T-helper 2 cell treated with Interferon-gamma antibody and Interleukin-4, amounts not matched to agents 5 μg/mL and 100 μg/mL, for 36 hours (primary cell): ENCODE results near the gene RAB3C.

Experiments
- DNase-seq: peaks from one replicate; pipeline ENCODE4 v3.0.0; 2021; ENCODE audit warnings: low spot score
- H3K27ac Mint-ChIP-seq: one replicate; pipeline ENCODE4 v1.8.0; 2021; ENCODE audit warnings: mild to moderate bottlenecking, mixed read lengths
- H3K27me3 Mint-ChIP-seq: one replicate; pipeline ENCODE4 v1.8.0; 2021; ENCODE audit warnings: low read depth, mixed read lengths
- H3K36me3 Mint-ChIP-seq: one replicate; pipeline ENCODE4 v1.8.0; 2021; ENCODE audit warnings: low read depth, mixed read lengths
- H3K4me1 Mint-ChIP-seq: one replicate; pipeline ENCODE4 v1.8.0; 2021; ENCODE audit warnings: low read depth, mixed read lengths
- H3K4me3 Mint-ChIP-seq: one replicate; pipeline ENCODE4 v1.8.0; 2022; ENCODE audit warnings: mild to moderate bottlenecking, moderate library complexity, mixed read lengths
- H3K9me3 Mint-ChIP-seq: one replicate; pipeline ENCODE4 v1.8.0; 2021; ENCODE audit warnings: mixed read lengths

RAB3C gene

GRCh38 chr5:58765058-58765457 is 182.2 kb downstream of the RAB3C start:
- no peaks in the 10 kb centered on the region for H3K36me3 Mint-ChIP-seq
- no peaks in the 10 kb centered on the region for H3K9me3 Mint-ChIP-seq
- H3K27me3 Mint-ChIP-seq, result no peaks in the 10 kb centered on the region
- no peak overlapping the region for H3K4me3 Mint-ChIP-seq
- no peak overlapping the region for H3K27ac Mint-ChIP-seq
- peaks cover 17% of the 10 kb centered on the region for H3K4me1 Mint-ChIP-seq
- DNase-seq, result no peak

- H3K4me1 Mint-ChIP-seq, result peaks cover 8% of the 10 kb centered on the region
- DNase-seq, result no peak
- no peaks in the 10 kb centered on the region for H3K36me3 Mint-ChIP-seq
- no peaks in the 10 kb centered on the region for H3K9me3 Mint-ChIP-seq
- no peaks in the 10 kb centered on the region for H3K27me3 Mint-ChIP-seq
- no peak overlapping the region for H3K27ac Mint-ChIP-seq
- H3K4me3 Mint-ChIP-seq, result no peak overlapping the region
Observed at GRCh38 chr5:58767104-58767503, 184.2 kb downstream of the RAB3C start.

GRCh38 chr5:58770136-58770535 is 187.3 kb downstream of the RAB3C start:
- Mint-ChIP-seq H3K9me3 (no peaks in the 10 kb centered on the region), H3K36me3 (no peaks in the 10 kb centered on the region)

GRCh38 chr5:58771796-58772195 is 188.9 kb downstream of the RAB3C start:
- H3K27ac Mint-ChIP-seq, result no peak overlapping the region
- H3K27me3 Mint-ChIP-seq, result peaks cover 2% of the 10 kb centered on the region
- DNase-seq, result no peak
- peaks cover 2% of the 10 kb centered on the region for H3K4me1 Mint-ChIP-seq
- H3K36me3 Mint-ChIP-seq, result no peaks in the 10 kb centered on the region
- no peak overlapping the region for H3K4me3 Mint-ChIP-seq
- no peaks in the 10 kb centered on the region for H3K9me3 Mint-ChIP-seq

More at GRCh38 chr5:58770136-58770535, 187.3 kb downstream of the RAB3C start:
- H3K4me3 Mint-ChIP-seq, result no peak overlapping the region
- no peak for DNase-seq
- H3K27me3 Mint-ChIP-seq, result peaks cover 2% of the 10 kb centered on the region
- H3K27ac Mint-ChIP-seq, result no peak overlapping the region
- peaks cover 3% of the 10 kb centered on the region for H3K4me1 Mint-ChIP-seq

GRCh38 chr5:58773744-58774441 is 191.0 kb downstream of the RAB3C start:
- no peak overlapping the region for H3K27ac Mint-ChIP-seq
- H3K4me1 Mint-ChIP-seq, result peaks cover 2% of the 10 kb centered on the region
- no peak for DNase-seq
- no peaks in the 10 kb centered on the region for H3K9me3 Mint-ChIP-seq
- no peaks in the 10 kb centered on the region for H3K36me3 Mint-ChIP-seq
- H3K4me3 Mint-ChIP-seq, result no peak overlapping the region
- H3K27me3 Mint-ChIP-seq, result peaks cover 2% of the 10 kb centered on the region

- Mint-ChIP-seq H3K36me3 (no peaks in the 10 kb centered on the region), H3K27me3 (peaks cover 2% of the 10 kb centered on the region), H3K4me3 (no peak overlapping the region), H3K9me3 (no peaks in the 10 kb centered on the region), H3K27ac (no peak overlapping the region), H3K4me1 (peaks cover 2% of the 10 kb centered on the region)
- DNase-seq, result no peak
Observed at GRCh38 chr5:58774937-58775336, 192.1 kb downstream of the RAB3C start.

- Mint-ChIP-seq H3K36me3 (no peaks in the 10 kb centered on the region), H3K27me3 (peaks cover 2% of the 10 kb centered on the region), H3K4me1 (peaks cover 2% of the 10 kb centered on the region), H3K4me3 (no peak overlapping the region), H3K27ac (no peak overlapping the region), H3K9me3 (no peaks in the 10 kb centered on the region)
- peak; percentile 25 for DNase-seq
Observed at GRCh38 chr5:58775701-58776262, 192.9 kb downstream of the RAB3C start.

- no peaks in the 10 kb centered on the region for H3K9me3 Mint-ChIP-seq
- H3K27ac Mint-ChIP-seq, result no peak overlapping the region
- peaks cover 2% of the 10 kb centered on the region for H3K27me3 Mint-ChIP-seq
- H3K36me3 Mint-ChIP-seq, result no peaks in the 10 kb centered on the region
- H3K4me3 Mint-ChIP-seq, result no peak overlapping the region
- no peak for DNase-seq
- H3K4me1 Mint-ChIP-seq, result peaks cover 2% of the 10 kb centered on the region
Observed at GRCh38 chr5:58776559-58776958, 193.7 kb downstream of the RAB3C start.

GRCh38 chr5:58778888-58779287 is 196.0 kb downstream of the RAB3C start:
- no peaks in the 10 kb centered on the region for H3K36me3 Mint-ChIP-seq
- peaks cover 2% of the 10 kb centered on the region for H3K27me3 Mint-ChIP-seq
- H3K9me3 Mint-ChIP-seq, result no peaks in the 10 kb centered on the region
- no peak for DNase-seq
- no peak overlapping the region for H3K4me3 Mint-ChIP-seq
- H3K4me1 Mint-ChIP-seq, result peaks cover 2% of the 10 kb centered on the region
- H3K27ac Mint-ChIP-seq, result no peak overlapping the region

GRCh38 chr5:58786035-58786434 is 203.2 kb downstream of the RAB3C start:
- no peak overlapping the region for H3K4me3 Mint-ChIP-seq

GRCh38 chr5:58786711-58787303 is 203.9 kb downstream of the RAB3C start:
- H3K9me3 Mint-ChIP-seq, result no peaks in the 10 kb centered on the region
- H3K4me3 Mint-ChIP-seq, result no peak overlapping the region
- no peaks in the 10 kb centered on the region for H3K36me3 Mint-ChIP-seq
- H3K4me1 Mint-ChIP-seq, result peaks cover 1% of the 10 kb centered on the region
- DNase-seq, result no peak
- no peak overlapping the region for H3K27ac Mint-ChIP-seq
- peaks cover 23% of the 10 kb centered on the region for H3K27me3 Mint-ChIP-seq

More at GRCh38 chr5:58786035-58786434, 203.2 kb downstream of the RAB3C start:
- no peak for DNase-seq
- peaks cover 1% of the 10 kb centered on the region for H3K4me1 Mint-ChIP-seq
- no peak overlapping the region for H3K27ac Mint-ChIP-seq
- no peaks in the 10 kb centered on the region for H3K36me3 Mint-ChIP-seq
- H3K27me3 Mint-ChIP-seq, result peaks cover 23% of the 10 kb centered on the region
- H3K9me3 Mint-ChIP-seq, result no peaks in the 10 kb centered on the region

- H3K4me1 Mint-ChIP-seq, result peaks cover 1% of the 10 kb centered on the region
- no peak for DNase-seq
- no peaks in the 10 kb centered on the region for H3K36me3 Mint-ChIP-seq
- no peaks in the 10 kb centered on the region for H3K9me3 Mint-ChIP-seq
- H3K27ac Mint-ChIP-seq, result no peak overlapping the region
- no peak overlapping the region for H3K4me3 Mint-ChIP-seq
- H3K27me3 Mint-ChIP-seq, result peaks cover 23% of the 10 kb centered on the region
Observed at GRCh38 chr5:58787987-58788386, 205.1 kb downstream of the RAB3C start.

GRCh38 chr5:58793888-58794657 is 211.2 kb downstream of the RAB3C start:
- Mint-ChIP-seq H3K36me3 (no peaks in the 10 kb centered on the region), H3K9me3 (no peaks in the 10 kb centered on the region), H3K4me3 (no peak overlapping the region), H3K27me3 (peaks cover 3% of the 10 kb centered on the region), H3K4me1 (no peaks in the 10 kb centered on the region), H3K27ac (no peak overlapping the region)
- DNase-seq, result no peak

GRCh38 chr5:58794875-58795274 is 212.0 kb downstream of the RAB3C start:
- H3K27ac Mint-ChIP-seq, result no peak overlapping the region
- H3K9me3 Mint-ChIP-seq, result no peaks in the 10 kb centered on the region
- H3K27me3 Mint-ChIP-seq, result peaks cover 3% of the 10 kb centered on the region
- no peaks in the 10 kb centered on the region for H3K36me3 Mint-ChIP-seq
- peak; percentile 55 for DNase-seq
- H3K4me3 Mint-ChIP-seq, result no peak overlapping the region
- no peaks in the 10 kb centered on the region for H3K4me1 Mint-ChIP-seq
